ENCODE measurements around the gene UBN1.

DNA sequence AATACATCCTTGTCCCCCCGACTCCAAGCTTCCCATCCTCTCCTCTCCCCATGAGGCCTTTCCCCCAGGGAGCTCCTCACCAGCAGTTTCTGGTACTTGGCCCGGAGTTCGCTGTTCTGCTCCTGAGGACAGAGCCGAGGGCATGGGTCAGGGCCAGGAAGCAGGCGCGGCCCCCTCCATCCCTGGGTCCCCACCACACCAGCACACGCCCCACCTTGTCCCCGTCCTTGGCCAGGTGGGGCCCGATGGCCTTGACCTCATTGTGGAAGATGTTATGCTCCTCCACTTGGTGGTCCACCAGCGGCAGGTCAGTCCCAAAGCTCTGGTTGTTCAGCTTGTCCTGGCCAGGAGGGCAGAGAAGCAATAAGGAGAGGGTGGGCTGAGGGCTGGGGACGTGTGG is 53.5 kb downstream of the UBN1 start:
- TF ChIP-seq ZFP3 (CRISPR knock-in tag; IDR thresholded peaks at IDR 0.05) (no peak), ESRRG (CRISPR knock-in tag; IDR thresholded peaks at IDR 0.05) (no peak), CSDC2 (CRISPR knock-in tag; IDR thresholded peaks at IDR 0.05) (no peak)
